Activated CD4-positive, CD25-positive, alpha-beta regulatory T cell treated with anti-CD3 and anti-CD28 coated beads, Interleukin-2, amount 50 U/mL, for 72 hours (primary cell): ENCODE data around the gene FOXF1.

Experiments
- DNase-seq: peaks from one replicate; pipeline ENCODE4 v3.0.0; 2021

Gene FOXF1

DNA sequence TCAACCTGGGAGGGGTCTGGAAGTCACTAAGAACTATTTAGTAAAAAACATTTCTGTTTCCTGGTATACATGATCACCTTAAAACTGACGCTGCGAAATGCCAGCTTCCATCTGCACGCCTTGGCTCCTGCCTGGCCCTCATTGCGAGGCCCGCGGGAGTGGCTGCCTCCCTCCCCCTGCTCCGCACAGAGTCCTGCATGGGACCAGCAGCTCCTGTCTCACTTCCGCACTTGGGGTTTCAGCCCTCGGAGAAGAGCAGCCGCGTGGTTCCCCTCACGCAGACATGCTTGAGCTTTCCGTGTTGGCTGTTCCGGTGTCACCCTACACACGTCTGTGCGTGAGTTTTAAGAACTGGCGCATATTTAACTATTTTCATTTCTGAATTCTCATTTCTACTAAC, 26.3 kb downstream of the FOXF1 start:
- no peak for DNase-seq

- DNase-seq, result no peak
These were observed 27.2 kb downstream of the FOXF1 start for GRCh38 chr16:86537486-86537885.

- no peak for DNase-seq
These were observed 28.0 kb downstream of the FOXF1 start for GRCh38 chr16:86538196-86538780.

DNA sequence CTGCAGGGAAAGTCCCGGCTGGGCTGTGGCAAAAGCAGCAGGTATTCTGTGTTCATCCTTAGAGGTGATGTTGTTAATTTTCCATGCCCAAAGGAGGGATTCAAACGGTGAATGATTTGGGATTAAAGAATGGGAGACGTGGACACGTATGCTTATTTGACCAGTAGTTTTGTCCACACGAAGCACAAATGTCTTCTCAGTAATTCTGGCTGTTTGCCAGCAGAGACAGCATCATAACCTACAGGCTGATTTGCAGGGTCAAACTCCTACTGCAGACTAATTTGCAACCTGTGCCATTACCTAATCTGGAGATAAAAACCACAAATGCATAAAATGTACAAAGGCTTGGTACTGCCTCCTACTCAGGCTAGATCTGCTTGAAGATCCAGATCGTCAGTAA, 30.6 kb downstream of the FOXF1 start:
- no peak for DNase-seq

- no peak for DNase-seq
These were observed 31.2 kb downstream of the FOXF1 start for GRCh38 chr16:86541560-86541959.

DNA sequence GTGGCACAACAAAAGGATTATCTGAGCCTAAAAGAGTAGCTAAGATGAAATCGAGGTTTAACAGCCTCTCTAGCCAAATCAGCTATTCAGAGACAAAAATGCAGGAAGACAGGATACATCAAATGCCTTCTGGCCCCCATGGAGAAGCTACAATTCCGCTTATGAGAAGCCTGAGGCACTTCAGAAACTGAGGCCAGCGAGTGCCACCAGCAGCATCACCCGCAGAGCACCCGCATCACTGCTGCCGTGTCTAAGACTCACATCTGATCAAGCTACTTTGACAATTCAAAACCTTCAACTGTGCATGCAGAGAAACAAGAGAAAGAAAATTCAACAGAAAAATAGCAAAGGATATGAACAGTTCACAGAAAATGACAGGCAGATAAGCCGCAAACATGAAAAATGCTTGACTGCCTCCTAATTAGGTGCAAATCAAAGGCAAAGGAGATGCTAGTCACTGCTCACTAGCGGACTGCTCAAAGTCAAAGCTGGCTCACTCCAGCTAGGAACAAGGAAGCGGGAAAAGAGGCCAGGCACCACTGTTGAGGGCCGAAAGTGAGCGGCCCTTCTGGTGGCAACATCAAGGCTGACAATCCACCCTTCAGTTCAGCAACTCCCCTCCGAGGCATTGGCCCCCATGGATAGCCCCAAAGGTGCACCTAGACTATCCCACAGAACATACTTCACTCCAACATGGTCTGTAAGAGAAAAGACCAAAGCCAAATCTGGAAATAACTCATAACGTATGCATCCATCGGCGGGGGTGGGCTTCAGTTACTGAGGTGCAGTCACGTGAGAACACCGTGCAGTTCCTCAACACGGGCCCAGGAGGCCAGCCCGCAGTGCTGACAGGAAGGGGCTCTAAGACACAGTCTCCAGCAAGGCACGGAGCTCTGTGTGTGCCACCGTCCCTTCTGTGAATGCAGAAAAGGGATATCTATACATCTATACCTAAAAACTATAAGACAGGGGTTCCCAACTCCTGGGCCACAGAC, 32.7 kb downstream of the FOXF1 start:
- no peak for DNase-seq

- no peak for DNase-seq
These were observed 35.2 kb downstream of the FOXF1 start for GRCh38 chr16:86545481-86545880.

DNA sequence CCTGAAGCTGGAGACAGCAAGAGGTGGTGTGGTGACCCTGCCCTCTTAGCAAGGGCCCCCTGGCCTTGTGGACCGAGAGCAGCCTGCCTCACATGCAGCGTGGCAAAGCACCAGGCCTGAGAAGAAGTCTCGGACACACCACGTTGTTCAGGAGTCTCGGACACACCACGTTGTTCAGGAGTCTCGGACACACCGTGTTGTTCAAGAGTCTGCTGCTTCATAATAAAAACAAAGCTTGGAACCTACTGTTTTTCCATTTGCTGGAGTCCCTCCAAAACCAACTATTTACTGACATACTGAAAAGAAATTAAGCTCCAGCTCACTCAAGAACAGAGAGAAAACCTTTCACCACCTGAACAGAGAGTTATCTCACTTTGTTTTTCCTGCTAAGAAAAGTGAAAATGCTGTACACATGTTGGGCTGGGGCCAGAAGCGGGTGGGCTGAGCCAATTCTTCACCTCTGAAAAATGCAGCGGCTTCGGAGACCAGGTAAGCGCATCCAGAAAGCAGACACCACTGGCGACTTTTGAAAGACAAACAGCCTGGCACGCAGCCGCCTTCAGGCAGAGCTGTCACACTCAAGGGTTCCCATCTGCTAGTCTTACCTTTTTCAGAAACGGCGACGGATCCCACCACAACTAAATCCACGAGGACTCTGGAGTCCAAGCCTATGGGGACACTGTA, 35.8 kb downstream of the FOXF1 start:
- DNase-seq, result no peak

DNA sequence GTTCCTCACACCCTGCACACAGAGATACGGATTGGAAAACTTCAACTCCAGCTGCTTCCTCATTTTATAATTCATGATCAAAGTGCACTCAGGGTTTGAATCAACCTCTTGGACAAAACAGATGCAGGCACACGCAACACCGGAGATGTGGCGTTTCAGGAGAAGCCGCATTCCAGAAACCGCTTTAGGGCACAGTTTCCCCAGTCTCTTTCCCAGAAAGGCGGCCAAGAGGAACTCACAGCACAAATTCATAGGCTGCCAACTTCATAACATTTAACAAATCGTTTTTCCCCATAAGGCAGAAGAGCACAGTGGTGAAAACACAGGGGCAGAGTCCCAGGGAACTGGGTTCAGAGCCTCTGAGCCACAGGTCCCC, 36.3 kb downstream of the FOXF1 start:
- no peak for DNase-seq

- DNase-seq, result no peak
These were observed 37.0 kb downstream of the FOXF1 start for GRCh38 chr16:86547286-86547685.

GRCh38 chr16:86549076-86549892, 39.0 kb downstream of the FOXF1 start:
- no peak for DNase-seq

DNA sequence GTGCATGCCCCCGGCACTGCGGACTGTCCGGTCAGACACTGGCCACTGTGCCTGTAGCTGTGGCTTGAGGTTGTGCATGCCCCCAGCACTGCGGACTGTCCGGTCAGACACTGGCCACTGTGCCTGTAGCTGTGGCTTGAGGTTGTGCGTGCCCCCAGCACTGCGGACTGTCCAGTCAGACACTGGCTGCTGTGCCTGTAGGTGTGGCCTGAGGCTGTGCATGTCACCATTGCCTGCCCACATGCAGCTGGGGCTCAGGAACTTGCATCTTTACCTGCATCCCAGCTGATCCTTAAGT, 39.5 kb downstream of the FOXF1 start:
- DNase-seq, result no peak

DNA sequence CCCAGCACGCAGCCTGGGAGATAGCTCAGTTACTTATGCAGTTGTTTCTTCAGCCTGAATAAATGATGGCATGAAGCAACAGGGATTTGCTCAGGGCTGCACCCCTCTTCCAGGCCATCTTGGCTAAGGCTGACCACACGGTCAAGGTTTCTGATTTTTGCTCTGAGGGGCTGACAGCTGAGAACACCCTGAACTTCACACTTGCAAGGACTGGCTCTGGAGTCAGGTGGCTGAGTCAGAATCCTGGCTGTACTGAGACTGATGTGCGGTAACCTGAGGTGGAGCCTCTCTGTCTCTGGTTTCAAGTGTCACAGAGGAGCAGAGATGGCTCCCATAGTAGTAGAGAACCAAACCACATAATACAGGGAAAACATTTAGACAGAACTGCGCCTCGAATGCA, 40.0 kb downstream of the FOXF1 start:
- no peak for DNase-seq

- DNase-seq, result no peak
These were observed 43.0 kb downstream of the FOXF1 start for GRCh38 chr16:86553356-86553755.

DNA sequence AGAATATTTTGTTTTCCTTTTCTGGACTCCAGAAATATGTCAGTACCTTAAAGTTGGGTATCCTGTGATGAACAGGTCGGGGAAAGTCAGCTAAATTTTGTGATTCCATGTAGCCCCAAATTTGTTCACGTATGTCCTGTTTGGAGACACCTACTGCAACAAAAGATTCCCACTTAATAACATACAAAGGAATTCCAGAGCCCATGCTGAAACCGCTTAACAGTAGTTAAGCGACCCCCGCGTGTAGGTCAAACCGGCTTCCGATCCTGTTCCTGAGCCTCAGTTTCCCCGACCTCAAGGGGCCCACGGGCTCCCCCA, 44.2 kb downstream of the FOXF1 start:
- DNase-seq, result no peak

DNA sequence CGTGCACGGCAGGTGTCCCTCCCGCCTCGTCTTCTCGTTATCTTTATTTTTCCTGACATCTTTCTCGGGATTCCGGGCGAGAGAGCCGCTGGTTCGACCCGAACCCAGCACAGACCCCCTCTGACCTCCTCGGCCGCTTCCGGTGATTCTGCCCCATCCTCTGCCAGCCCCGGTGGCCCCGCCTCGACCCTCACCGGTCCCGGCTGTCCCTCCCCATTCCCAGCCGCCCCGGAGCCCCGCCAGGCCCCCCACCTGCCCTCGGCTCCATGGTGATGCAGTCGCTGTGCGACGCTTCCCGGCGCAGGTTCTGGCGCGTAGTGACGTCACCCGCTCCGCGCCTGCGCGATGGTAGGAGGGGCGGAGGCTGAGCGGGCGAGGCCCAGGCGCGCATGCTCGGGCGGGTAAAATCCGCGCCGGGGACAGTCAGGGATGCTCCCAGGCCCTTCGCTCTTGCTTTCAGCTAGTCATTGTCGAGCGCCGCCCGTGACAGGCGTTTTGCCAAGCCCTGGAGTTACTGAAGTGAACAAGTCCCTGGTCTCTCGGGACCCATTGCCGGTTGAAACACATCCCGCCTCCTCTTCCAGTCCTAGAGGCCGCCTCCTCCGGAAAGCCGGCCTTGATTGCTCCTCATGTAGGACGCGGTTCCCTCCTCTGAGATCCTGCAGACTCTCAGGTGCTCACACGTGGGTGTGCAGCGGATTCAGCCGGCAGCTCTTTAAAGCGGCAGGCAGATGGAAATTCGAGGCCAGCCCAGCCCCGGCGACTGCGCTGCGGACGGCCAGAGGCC, 44.8 kb downstream of the FOXF1 start, which contains the start of gene MTHFSD:
Gene MTHFSD, minus strand, starts transcription at position 319 of the 787 bp plus-strand sequence. Its CDS starts 51 bp downstream, at position 268.
- DNase-seq, result peak; percentile 98

DNA sequence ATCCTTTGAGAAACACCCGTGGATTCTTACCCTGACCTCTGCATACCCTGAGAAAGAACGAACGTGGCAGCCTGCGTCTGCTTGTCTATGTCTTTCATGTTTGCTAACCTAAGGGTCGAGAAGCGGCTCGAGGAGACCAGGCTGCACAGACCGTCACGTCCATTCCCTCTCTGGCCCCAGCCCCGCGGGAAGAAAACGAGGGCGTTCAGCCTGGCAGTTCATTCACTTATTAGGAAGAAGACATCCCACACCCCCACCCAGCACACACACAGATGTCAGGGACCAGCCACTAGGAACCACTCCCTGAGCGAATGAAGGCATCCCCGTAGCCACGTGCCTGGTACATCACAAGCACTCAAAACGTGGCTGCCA, 45.4 kb downstream of the FOXF1 start:
- no peak for DNase-seq

DNA sequence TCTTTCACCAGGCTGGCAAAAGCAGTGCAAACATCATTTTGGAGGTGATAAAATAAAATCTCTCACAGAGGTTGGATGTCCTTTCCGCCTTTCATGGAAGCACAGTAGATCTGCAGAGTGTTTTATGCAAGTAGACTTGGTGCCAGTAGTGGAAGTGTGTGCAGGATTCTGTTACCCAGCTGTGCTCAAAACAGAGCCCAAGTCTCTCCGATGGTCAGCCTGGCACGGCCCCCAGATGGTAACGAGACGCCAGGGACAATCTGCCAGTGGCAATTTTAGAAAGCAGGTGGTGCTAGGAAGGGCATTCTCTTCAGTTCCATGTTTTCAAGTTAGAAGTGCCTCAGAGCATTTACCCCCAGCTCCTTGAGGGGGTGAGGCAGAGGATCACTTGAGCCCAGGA, 46.2 kb downstream of the FOXF1 start:
- no peak for DNase-seq

DNA sequence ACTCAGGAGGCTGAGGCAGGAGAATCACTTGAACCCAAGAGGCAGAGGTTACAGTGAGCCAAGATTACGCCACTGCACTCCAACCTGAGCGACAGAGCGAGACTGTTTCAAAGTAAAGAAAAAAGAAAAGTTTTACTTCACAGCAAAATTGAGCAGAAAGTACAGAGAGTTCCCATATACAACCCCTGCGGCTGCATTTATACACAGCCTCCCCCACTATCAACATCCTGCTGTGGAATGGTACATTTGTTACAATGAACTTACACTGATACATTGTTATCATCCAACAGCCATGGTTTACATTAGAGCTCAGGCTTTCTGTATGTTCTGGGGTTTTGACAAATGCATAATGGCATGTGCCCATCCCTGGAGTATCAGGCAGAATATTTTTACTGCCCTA, 47.3 kb downstream of the FOXF1 start:
- DNase-seq, result no peak

DNA sequence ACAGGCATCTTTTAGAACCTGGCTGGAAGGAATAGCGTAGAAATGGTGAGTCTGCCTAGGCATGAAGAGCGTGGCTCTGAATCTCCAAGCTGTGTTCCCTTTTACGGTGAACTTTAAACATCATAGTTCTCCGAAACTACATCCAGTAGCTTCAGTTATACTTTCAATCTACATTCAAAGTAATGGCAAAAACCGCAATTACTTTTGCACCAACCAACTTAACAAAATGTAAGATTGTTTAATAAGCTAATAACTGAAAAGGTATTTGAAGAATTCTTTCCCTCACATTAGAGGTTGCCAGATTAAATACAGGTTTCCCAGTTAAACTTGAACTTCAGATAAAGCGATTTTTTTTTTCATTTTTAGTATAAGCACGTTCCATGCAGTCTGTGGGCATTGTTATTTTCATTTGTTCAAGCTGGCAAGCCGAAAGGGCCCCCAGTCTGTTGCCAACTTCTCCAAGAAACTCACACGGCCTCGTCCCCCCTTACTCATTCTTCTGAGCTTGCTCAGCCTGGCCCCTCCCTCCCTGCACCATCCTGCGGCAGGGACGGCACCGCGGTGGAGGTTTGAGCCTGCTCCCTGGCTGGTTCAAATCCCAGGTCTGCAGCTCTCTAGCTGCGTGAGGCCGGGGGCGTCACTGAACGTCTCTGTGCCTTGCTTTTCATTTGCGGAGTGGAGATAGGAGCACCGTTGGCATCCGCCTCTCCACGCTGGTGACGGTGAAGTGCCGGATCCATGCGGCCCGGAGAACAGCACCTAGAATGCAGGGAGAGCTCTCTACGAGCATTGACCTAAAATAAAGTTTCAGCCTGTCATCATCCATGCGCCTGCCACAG, 48.2 kb downstream of the FOXF1 start:
- no peak for DNase-seq

DNA sequence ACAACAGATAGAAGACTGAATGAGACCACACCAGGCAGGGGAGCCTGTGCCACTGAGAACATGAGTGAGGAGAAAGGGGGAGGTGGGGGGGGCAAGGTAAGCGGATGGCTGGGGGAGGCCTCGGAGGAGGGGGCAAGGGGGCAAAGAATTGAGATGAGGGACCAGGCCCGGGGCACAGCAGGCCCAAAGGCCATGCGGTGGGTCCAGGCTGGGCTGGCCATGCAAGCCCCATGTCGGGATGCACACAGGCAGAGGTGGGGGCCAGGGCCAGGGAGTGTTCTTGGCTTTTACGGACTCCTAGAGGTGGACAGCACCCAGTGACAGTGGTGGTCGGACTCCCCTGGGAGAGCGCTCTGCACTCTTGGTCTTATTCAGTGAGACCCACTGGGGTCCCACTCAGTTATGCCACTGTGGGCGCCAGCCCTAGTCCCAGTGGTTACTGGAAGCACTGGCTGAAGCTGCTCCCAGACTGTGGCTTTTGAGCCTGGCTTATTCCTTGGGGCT, 49.5 kb downstream of the FOXF1 start:
- DNase-seq, result no peak
